Subcutaneous abdominal adipose tissue (tissue), 5 donors: ENCODE measurements around the gene SDR9C7.
"Not testable (repeated sequence)": the region's sequence is repeated elsewhere in the genome, so short reads cannot be mapped to it uniquely, and the experiment has no call there.

Experiments used
- H3K27ac ChIP-seq: one replicate; pipeline ENCODE4 v1.7.0; 2013; ENCODE audit warnings: low read depth, mild to moderate bottlenecking, inconsistent platforms, low read length, moderate library complexity
- H3K27me3 ChIP-seq, 5 donors: one replicate each; pipeline ENCODE4 v1.7.0; 2013; ENCODE audit warnings: low read length in 5 of 5, inconsistent platforms in 1 of 5; ENCODE audit not compliant: control insufficient read depth in 5 of 5, insufficient read depth in 4 of 5
- H3K36me3 ChIP-seq, 5 donors: one replicate each; pipeline ENCODE4 v1.7.0; 2013; ENCODE audit warnings: low read length in 5 of 5; ENCODE audit not compliant: control insufficient read depth in 5 of 5, insufficient read depth in 5 of 5
- H3K4me1 ChIP-seq, 5 donors: one replicate each; pipeline ENCODE4 v1.7.0; 2013; ENCODE audit warnings: low read length in 5 of 5, mild to moderate bottlenecking in 3 of 5, moderate library complexity in 1 of 5; ENCODE audit not compliant: control insufficient read depth in 5 of 5, insufficient read depth in 5 of 5
- H3K4me3 ChIP-seq, 5 donors: one replicate each; pipeline ENCODE4 v1.7.0; 2013; ENCODE audit warnings: low read length in 5 of 5, low read depth in 1 of 5
- H3K9ac ChIP-seq, 5 donors: one replicate each; pipeline ENCODE4 v1.7.0; 2013; ENCODE audit warnings: low read length in 5 of 5, mild to moderate bottlenecking in 4 of 5, moderate library complexity in 3 of 5
- H3K9me3 ChIP-seq, 5 donors: one replicate each; pipeline ENCODE4 v1.7.0; 2013; ENCODE audit warnings: low read length in 5 of 5; ENCODE audit not compliant: control insufficient read depth in 5 of 5
- donor health status: healthy.
- donor health status: healthy.
- donor health status: healthy.
- donor health status: healthy.
- donor health status: healthy.

Gene SDR9C7

DNA sequence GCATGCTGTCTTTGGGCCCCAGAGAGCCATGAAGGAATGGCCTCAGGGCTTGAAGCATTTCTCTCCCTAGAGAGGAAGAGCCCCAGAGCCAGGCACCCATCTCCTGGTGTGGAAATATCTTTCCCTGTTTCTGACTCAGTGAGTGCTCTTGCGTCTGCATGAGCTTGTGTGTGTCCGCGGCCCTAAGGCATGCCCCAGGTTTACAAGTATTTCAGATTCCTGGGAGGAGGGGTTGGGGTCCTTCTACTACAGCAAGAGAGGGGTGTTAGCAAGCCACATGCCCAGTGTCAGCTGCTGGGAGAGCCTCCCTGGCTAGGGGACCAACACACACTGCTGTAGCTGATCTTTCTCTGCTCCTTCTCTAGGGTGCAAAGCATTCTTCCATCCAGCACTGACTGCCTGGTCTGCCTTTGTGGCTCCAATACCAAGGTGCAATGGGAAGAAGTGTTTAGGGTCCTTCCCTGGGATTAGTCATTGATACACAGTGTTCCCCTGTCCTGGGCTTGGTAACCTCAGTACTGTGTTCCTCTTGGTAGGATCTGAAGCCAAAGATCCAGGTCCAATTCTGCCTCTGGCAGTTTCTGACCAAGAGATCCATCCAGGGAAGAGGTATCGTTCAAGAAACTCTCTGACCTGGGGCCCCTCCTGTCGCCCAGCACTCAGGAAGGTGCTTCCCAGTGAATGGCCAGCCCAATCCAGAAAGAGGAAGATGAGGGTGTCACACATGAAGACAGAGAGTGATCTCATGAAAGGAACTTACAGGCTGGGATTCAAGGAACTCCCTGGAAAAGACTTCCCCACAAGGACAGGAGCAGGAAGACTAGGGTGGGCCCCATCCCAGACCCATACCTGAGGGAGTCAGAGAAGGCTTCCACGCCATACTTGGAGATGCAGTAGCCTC lies 20.1 kb upstream of the SDR9C7 start:
- Histone ChIP-seq H3K36me3 (no peaks in the 10 kb centered on the region), H3K4me1 (peaks cover 0 to 4% (median 2%) of the 10 kb centered on the region in 5 donors), H3K9me3 (peaks cover 0 to 11% (median 9%) of the 10 kb centered on the region in 5 donors), H3K4me3 (no peak overlapping the region), H3K9ac (no peak overlapping the region), H3K27me3 (no peaks in the 10 kb centered on the region), H3K27ac (no peak overlapping the region)

DNA sequence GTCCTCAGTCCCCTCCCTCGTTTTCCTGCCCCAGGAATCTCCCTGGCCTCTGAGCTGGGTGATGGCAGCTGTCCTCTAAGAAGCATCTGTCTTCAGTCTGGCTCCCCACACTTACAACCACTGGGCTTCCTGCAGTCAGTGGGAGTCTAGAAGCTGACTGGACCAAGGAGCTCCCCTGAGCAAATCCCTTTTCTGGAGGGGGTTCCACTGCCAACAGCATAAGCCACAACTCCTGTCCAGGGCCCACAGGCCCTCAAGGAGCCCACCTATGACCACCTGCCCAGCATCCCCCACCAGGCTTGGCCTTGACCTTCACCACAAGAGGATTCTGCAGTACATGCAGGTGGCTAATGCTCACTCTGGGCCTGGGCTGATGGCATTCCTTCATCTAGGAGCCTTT lies 19.1 kb upstream of the SDR9C7 start:
- Histone ChIP-seq H3K9me3 (peaks cover 0 to 7% (median 4%) of the 10 kb centered on the region in 5 donors), H3K36me3 (no peaks in the 10 kb centered on the region), H3K27ac (no peak overlapping the region), H3K9ac (no peak overlapping the region), H3K27me3 (no peaks in the 10 kb centered on the region), H3K4me1 (peaks cover 0 to 4% (median 2%) of the 10 kb centered on the region in 5 donors), H3K4me3 (no peak overlapping the region)

DNA sequence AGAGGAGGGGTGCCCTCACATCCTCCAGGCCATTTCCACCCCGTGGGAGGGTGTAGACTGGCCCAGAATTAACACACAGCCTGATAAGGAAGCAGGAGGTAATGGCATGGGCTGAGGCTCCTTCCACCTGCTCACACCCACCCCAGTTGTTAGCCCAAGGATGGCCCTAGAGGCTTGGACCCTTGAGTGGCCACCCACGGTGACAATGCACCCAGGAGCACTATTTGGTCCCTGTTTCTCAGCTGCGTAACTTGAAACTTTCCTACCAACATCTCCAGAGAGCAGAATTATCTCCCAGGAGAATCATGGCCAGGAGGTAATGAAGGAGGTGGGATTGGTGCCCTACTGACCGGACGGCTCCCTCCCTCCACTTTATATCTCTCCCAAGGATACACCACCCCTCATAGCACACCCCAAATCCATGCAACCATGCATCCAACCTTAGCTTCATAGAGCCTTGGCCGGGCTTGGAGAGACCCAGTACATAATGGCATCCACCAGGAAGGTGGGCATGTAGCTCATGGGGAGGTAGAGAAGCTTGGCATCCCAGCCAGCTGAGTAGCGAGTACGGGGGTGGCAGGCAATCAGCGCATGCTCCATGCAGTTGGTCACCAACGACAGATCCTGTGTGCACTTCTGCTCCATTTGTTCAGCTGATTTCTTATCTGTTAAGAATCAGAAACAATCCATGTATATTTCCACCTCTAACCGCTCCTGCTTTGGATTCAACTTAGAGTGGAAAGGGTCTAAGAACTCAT lies 17.6 kb upstream of the SDR9C7 start:
- no peak overlapping the region for H3K27ac ChIP-seq
- H3K4me1 ChIP-seq, result peaks cover 0 to 4% (median 2%) of the 10 kb centered on the region in 5 donors
- no peak overlapping the region for H3K4me3 ChIP-seq
- H3K27me3 ChIP-seq, result no peaks in the 10 kb centered on the region
- no peaks in the 10 kb centered on the region for H3K36me3 ChIP-seq
- no peak overlapping the region for H3K9ac ChIP-seq
- no peaks in the 10 kb centered on the region for H3K9me3 ChIP-seq

DNA sequence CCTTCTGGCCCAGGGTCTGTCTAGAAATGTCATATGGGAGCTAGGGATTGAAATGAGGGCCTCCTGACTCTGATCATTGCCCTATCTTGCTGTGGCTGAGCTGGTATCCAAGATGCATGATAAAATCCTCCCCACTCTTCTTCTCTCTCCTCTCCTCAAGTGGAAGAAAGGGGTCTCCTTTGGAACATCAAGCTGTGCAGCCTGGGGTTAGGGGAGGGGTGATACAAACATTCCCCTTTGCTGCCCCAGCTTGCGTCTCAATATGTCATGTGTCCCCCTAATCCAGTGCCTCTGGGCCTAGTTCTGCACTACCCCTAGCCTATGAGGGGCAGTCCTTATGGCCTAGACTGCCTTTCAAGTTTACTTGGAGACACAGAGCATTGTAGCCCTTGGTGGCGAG lies 14.7 kb upstream of the SDR9C7 start:
- no peak overlapping the region for H3K9ac ChIP-seq
- no peaks in the 10 kb centered on the region for H3K4me1 ChIP-seq
- H3K27me3 ChIP-seq, result no peaks in the 10 kb centered on the region
- H3K36me3 ChIP-seq, result no peaks in the 10 kb centered on the region
- no peaks in the 10 kb centered on the region for H3K9me3 ChIP-seq
- no peak overlapping the region for H3K27ac ChIP-seq
- no peak overlapping the region for H3K4me3 ChIP-seq

DNA sequence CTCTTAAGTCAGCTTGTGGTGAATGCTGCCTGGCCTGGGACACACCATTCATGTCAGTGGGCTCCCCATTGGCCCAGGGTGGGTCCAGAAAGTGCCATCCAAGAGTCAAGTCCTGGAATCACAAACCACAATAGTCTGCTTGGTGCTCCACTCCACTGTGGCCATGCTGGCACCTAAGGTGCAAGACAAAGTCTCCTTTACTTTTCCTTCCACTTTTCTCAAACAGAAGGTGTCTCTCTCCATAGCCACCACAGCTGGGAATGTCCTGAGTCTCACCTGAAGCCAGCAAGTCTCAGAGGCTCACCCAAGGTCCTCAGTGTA lies 14.2 kb upstream of the SDR9C7 start:
- H3K27ac ChIP-seq, result no peak overlapping the region
- no peaks in the 10 kb centered on the region for H3K9me3 ChIP-seq
- no peaks in the 10 kb centered on the region for H3K36me3 ChIP-seq
- H3K27me3 ChIP-seq, result no peaks in the 10 kb centered on the region
- no peaks in the 10 kb centered on the region for H3K4me1 ChIP-seq
- no peak overlapping the region for H3K9ac ChIP-seq
- H3K4me3 ChIP-seq, result no peak overlapping the region

DNA sequence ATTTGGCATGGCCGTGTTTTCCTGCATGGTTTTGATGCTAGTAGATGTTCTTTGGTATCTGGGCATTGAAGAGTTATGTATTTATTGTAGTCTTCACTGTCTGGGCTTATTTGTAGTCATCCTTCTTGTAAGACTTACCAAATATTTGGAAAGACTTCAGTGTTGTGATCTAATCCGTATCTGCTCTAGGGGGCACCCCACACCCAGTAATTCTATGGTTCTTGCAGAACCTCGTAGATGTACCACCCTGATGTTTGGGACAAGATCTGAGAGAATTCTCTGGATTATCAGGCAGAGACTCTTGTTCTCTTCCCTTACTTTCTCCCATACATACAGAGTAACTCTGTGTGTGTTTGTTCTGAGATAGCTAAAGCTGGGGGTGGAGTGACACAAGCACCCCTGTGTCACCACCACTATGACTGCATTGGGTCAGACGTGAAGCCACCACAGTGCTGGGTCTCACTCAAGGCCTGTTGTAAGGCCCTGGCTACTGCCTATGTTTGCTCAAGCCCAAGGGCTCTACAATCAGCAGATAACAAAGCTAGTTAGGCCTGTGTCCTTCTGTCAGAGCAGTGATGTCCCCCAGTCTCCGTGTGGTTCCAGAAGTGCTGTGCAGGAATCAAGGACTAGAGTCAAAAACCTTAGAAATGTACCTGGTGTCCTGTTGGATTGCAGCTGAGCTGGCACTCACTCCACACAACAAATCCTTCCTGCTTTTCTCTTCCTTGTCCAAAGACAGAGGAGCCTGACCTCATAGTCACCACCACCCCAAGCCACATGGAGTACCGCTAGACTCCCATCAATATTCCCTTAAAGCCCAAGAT lies 13.6 kb upstream of the SDR9C7 start:
- no peaks in the 10 kb centered on the region for H3K4me1 ChIP-seq
- no peak overlapping the region for H3K27ac ChIP-seq
- H3K36me3 ChIP-seq, result no peaks in the 10 kb centered on the region
- H3K9ac ChIP-seq, result no peak overlapping the region
- no peak overlapping the region for H3K4me3 ChIP-seq
- H3K27me3 ChIP-seq, result no peaks in the 10 kb centered on the region
- no peaks in the 10 kb centered on the region for H3K9me3 ChIP-seq

DNA sequence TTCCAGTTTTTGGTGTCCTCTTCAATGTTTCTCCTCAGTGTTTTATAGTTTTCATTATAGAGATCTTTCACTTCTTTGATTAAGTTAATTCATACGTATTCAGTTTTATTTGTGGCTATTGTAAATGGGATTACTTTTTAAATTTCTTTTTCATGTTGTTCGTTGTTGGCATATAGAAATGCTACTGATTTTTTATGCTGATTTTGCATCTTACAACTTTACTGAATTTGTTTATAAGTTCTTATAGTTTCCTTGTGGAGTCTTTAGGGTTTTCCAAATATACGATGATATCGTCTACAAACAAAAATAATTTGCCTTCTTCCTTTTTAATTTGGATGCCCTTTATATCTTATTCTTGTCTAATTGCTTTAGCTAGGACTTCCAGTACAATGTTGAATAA lies 9.7 kb upstream of the SDR9C7 start:
- Histone ChIP-seq H3K4me1 (peaks cover 0 to 12% (median 8%) of the 10 kb centered on the region in 5 donors), H3K27ac (no peak overlapping the region), H3K36me3 (no peaks in the 10 kb centered on the region), H3K4me3 (no peak overlapping the region), H3K27me3 (no peaks in the 10 kb centered on the region), H3K9me3 (no peaks in the 10 kb centered on the region), H3K9ac (no peak overlapping the region)

DNA sequence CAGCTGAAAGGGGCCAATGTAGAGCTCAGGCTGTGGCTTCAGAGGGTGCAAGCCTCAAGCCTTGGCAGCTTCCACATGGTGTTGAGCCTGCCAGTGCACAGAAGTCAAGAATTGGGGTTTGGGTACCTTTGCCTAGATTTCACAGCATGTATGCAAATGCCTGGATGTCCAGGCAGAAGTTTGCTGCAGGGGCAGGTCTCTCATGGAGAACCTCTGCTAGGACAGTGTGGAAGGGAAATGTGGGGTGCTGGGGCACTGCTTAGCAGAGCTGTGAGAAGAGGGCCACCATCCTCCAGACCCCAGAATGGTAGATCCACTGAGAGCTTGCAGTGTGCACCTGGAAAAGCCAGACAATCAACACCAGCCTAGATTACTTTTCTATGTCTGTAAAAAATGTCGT lies 9.2 kb upstream of the SDR9C7 start:
- not testable (repeated sequence) for H3K9ac ChIP-seq, H3K27me3 ChIP-seq, H3K4me3 ChIP-seq, H3K27ac ChIP-seq, H3K9me3 ChIP-seq, H3K36me3 ChIP-seq
- peaks cover 0 to 12% (median 8%) of the 10 kb centered on the region in 5 donors for H3K4me1 ChIP-seq

DNA sequence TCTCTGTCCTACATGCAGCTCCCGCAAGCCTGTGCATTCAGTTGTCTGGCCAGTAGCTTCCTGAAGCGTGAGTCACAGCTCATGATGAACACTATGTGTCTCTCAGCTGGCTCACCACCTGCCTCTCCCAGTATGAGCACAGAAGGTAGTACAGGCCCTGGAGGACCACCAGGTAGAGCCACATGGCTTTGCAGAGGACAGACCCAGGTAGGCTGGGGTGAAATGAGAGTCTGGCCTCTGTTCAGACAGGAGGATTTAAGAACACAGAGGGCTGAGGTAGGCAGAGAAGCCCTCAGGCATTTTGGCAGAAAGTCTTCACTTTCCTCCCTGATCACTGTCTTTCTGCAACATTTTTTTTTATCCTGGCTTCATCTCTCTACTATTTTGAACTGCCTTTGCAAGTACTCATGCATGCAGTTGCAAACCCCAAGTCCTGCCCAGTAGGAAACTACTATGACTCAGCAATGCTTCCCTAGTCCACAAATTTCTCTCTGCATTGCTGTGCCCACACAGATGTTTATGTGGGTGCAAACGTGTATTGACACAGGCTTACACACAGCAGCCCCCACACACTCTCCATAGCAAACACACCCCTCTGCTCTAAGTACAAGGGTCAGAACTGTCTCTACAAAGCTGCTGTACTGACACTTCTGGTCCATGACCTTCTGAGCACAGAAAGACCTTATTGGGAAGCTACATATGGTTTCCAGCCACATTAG lies 7.2 kb upstream of the SDR9C7 start:
- H3K9ac ChIP-seq, result no peak overlapping the region
- H3K4me1 ChIP-seq, result peaks cover 0 to 12% (median 8%) of the 10 kb centered on the region in 5 donors
- no peak overlapping the region for H3K4me3 ChIP-seq
- H3K27ac ChIP-seq, result no peak overlapping the region
- no peaks in the 10 kb centered on the region for H3K36me3 ChIP-seq
- H3K9me3 ChIP-seq, result no peaks in the 10 kb centered on the region
- no peaks in the 10 kb centered on the region for H3K27me3 ChIP-seq
